MCF 10A (cell line): ENCODE results near the gene C9orf85. TPM values are rescaled to one million over a fixed set of nuclear protein-coding genes. Genes with fewer than 3 reads are reported as not detected.

ENCODE experiments used
- BruUV-seq: library from RNA; stranded (reverse); fragments of 400-500 nt; replicated peaks from 2 replicates; lab custom pipeline; 2021; lab: Mats Ljungman, UMichigan
- CTCF ChIA-PET: fragments of 300-600 bp; sonication (Branson Sonifier 250); formaldehyde crosslinking; extraction: SDS; loops from one replicate; lab custom pipeline; 2021; ENCODE audit warnings: antibody characterized with exemption, inconsistent platforms; lab: Yijun Ruan, JAX
- POLR2A ChIA-PET: fragments of 300-600, 350-650 bp; sonication (Branson Sonifier 250); formaldehyde crosslinking; extraction: SDS; loops from one replicate; lab custom pipeline; 2020; ENCODE audit warnings: antibody characterized with exemption, inconsistent platforms; lab: Yijun Ruan, JAX
- DNase-seq: peaks from one replicate; pipeline ENCODE4 v3.0.0-alpha.2; 2018; ENCODE audit not compliant: unreplicated experiment
- H3K27ac Mint-ChIP-seq: one replicate; pipeline ENCODE4 v1.8.0; 2022; ENCODE audit warnings: mild to moderate bottlenecking, low read depth, mixed read lengths; ENCODE audit not compliant: unreplicated experiment
- H3K27me3 Mint-ChIP-seq: one replicate; pipeline ENCODE4 v1.8.0; 2022; ENCODE audit warnings: mixed read lengths; ENCODE audit not compliant: insufficient read depth, unreplicated experiment
- H3K36me3 Mint-ChIP-seq: one replicate; pipeline ENCODE4 v1.8.0; 2022; ENCODE audit warnings: mild to moderate bottlenecking, moderate library complexity, mixed read lengths; ENCODE audit not compliant: insufficient read depth, unreplicated experiment
- H3K4me1 Mint-ChIP-seq: one replicate; pipeline ENCODE4 v1.8.0; 2022; ENCODE audit warnings: mixed read lengths; ENCODE audit not compliant: insufficient read depth, unreplicated experiment
- H3K4me3 Mint-ChIP-seq: one replicate; pipeline ENCODE4 v1.8.0; 2022; ENCODE audit warnings: mild to moderate bottlenecking, moderate library complexity, mixed read lengths; ENCODE audit not compliant: unreplicated experiment
- H3K9me3 Mint-ChIP-seq: one replicate; pipeline ENCODE4 v1.8.0; 2022; ENCODE audit warnings: mixed read lengths; ENCODE audit not compliant: unreplicated experiment
- CTCF ChIP-seq: fragments of 200-600 bp; IDR thresholded peaks from one replicate; pipeline ENCODE4 v1.8.0; 2022; ENCODE audit warnings: antibody characterized with exemption, mild to moderate bottlenecking; ENCODE audit not compliant: unreplicated experiment
- intact Hi-C: fragments of 100-400 bp; cut with micrococcal nuclease; formaldehyde crosslinking; loops from 2 replicates; pipeline ENCODE4 v1.14.1; 2022
- total RNA-seq: library from RNA; stranded (reverse); gene quantifications from 2 replicates; pipeline ENCODE4 v1.2.3, GENCODE V29; 2022

The C9orf85 gene
- total RNA-seq, 1 experiment from 2014 or later: 19.6 TPM

GRCh38 chr9:71921190-71921814, 9.9 kb downstream of the C9orf85 start:
- CTCF ChIA-PET: interaction anchor here (0.6 to 2.0 kb wide), 4 partner anchors 10 to 318 kb away, joined by 3 to 6 read pairs (median 4); partner anchors contain the start of genes ABHD17B and C9orf85

GRCh38 chr9:71924576-71924975, 13.1 kb downstream of the C9orf85 start:
- no peaks in the 10 kb centered on the region for H3K9me3 Mint-ChIP-seq
- POLR2A ChIA-PET: interaction anchor here (1.3 to 10.2 kb wide), 2 partner anchors 11 to 101 kb away, joined by 5 to 78 read pairs; partner anchors contain the start of genes ABHD17B and C9orf85
- H3K36me3 Mint-ChIP-seq: peaks cover 20% of the 10 kb centered on the region
- H3K27me3 Mint-ChIP-seq: no peaks in the 10 kb centered on the region
- intact Hi-C loops: no loop called here
- H3K27ac Mint-ChIP-seq: peak overlapping the region; percentile 33
- H3K4me1 Mint-ChIP-seq: peaks cover 26% of the 10 kb centered on the region
- no peak for TF ChIP-seq CTCF
- no peak for DNase-seq
- no TSS peak for BruUV-seq
- H3K4me3 Mint-ChIP-seq: no peak overlapping the region
- CTCF ChIA-PET: interaction anchor here (0.7 kb wide), 1 partner anchor 209 kb away, joined by 3 read pairs; no protein-coding TSS in a partner anchor

More at GRCh38 chr9:71921190-71921814, 9.9 kb downstream of the C9orf85 start:
- Mint-ChIP-seq H3K27me3 (no peaks in the 10 kb centered on the region), H3K4me1 (peaks cover 22% of the 10 kb centered on the region), H3K4me3 (no peak overlapping the region), H3K36me3 (peaks cover 7% of the 10 kb centered on the region), H3K27ac (peak overlapping the region; percentile 53), H3K9me3 (no peaks in the 10 kb centered on the region)
- no peak for TF ChIP-seq CTCF
- intact Hi-C loops: no loop called here
- POLR2A ChIA-PET: interaction anchor here (1.4 to 2.9 kb wide), 2 partner anchors 9 to 15 kb away, joined by 4 to 21 read pairs; partner anchors contain the start of genes ABHD17B and C9orf85
- BruUV-seq: no TSS peak
- DNase-seq: no peak

- peaks cover 29% of the 10 kb centered on the region for H3K4me1 Mint-ChIP-seq
- CTCF ChIA-PET: interaction anchor here (0.6 to 1.1 kb wide), 5 partner anchors 12 to 589 kb away, joined by 3 to 4 read pairs (median 3); partner anchors contain the start of gene C9orf85
Measured at GRCh38 chr9:71925834-71926233, 14.4 kb downstream of the C9orf85 start.

More at GRCh38 chr9:71925834-71926233, 14.4 kb downstream of the C9orf85 start:
- BruUV-seq: no TSS peak
- Mint-ChIP-seq H3K27ac (no peak overlapping the region), H3K36me3 (peaks cover 20% of the 10 kb centered on the region), H3K4me3 (no peak overlapping the region), H3K27me3 (no peaks in the 10 kb centered on the region), H3K9me3 (no peaks in the 10 kb centered on the region)
- no peak for TF ChIP-seq CTCF
- POLR2A ChIA-PET: interaction anchor here (0.9 to 10.2 kb wide), 2 partner anchors 11 to 13 kb away, joined by 3 to 78 read pairs; partner anchors contain the start of genes ABHD17B and C9orf85
- intact Hi-C loops: no loop called here
- no peak for DNase-seq
